Loucy (cell line): ENCODE data around the gene JKAMP.
A peak's percentile ranks its signal among the peaks of the same experiment; 100 is the strongest.

Experiments used
- H2AFZ ChIP-seq: fragments of 200-600 bp; sonication (generic); 2 replicates; pipeline ENCODE4 v1.6.0; 2016; ENCODE audit warnings: antibody characterized with exemption, mild to moderate bottlenecking, low read length, moderate library complexity
- H3F3A ChIP-seq: fragments of 200-600 bp; 2 replicates; pipeline ENCODE4 v1.6.0; 2016; ENCODE audit warnings: antibody characterized with exemption, low read depth, mild to moderate bottlenecking
- H3K27me3 ChIP-seq: fragments of 200-600 bp; sonication (generic); 2 replicates; pipeline ENCODE4 v1.6.1; 2014; ENCODE audit warnings: low read length, mild to moderate bottlenecking; ENCODE audit not compliant: insufficient read depth, poor library complexity, severe bottlenecking
- H3K36me3 ChIP-seq: fragments of 200-600 bp; sonication (generic); 2 replicates; pipeline ENCODE4 v1.6.1; 2016; ENCODE audit warnings: low read length; ENCODE audit not compliant: insufficient read depth
- H3K4me1 ChIP-seq: fragments of 200-600 bp; sonication (generic); 2 replicates; pipeline ENCODE4 v1.5.1; 2014; ENCODE audit warnings: low read length, mild to moderate bottlenecking; ENCODE audit not compliant: insufficient read depth, poor library complexity, severe bottlenecking
- H3K4me2 ChIP-seq: fragments of 200-600 bp; sonication (generic); 2 replicates; pipeline ENCODE4 v1.6.0; 2014; ENCODE audit warnings: antibody characterized with exemption, low read length, low read depth, mild to moderate bottlenecking; ENCODE audit not compliant: poor library complexity, severe bottlenecking
- H3K4me3 ChIP-seq: fragments of 200-600 bp; sonication (generic); 2 replicates; pipeline ENCODE4 v1.5.1; 2014; ENCODE audit warnings: low read length, mild to moderate bottlenecking, mixed read lengths; ENCODE audit not compliant: poor library complexity, severe bottlenecking
- H3K79me2 ChIP-seq: fragments of 200-600 bp; sonication (generic); 2 replicates; pipeline ENCODE4 v1.6.1; 2014; ENCODE audit warnings: low read length; ENCODE audit not compliant: insufficient read depth
- H3K9ac ChIP-seq: fragments of 200-600 bp; sonication (generic); 2 replicates; pipeline ENCODE4 v1.6.0; 2014; ENCODE audit warnings: mild to moderate bottlenecking, low read depth, low read length, moderate library complexity; ENCODE audit not compliant: poor library complexity, severe bottlenecking
- H3K9me2 ChIP-seq: fragments of 200-600 bp; sonication (generic); replicated peaks from 2 replicates; pipeline ENCODE4 v1.6.1; 2016; ENCODE audit warnings: low read depth, low read length, mixed read lengths
- H3K9me3 ChIP-seq: fragments of 200-600 bp; sonication (generic); 2 replicates; pipeline ENCODE4 v1.6.1; 2014; ENCODE audit warnings: mild to moderate bottlenecking, antibody characterized with exemption, low read length, low read depth; ENCODE audit not compliant: insufficient read depth
- H4K20me1 ChIP-seq: fragments of 200-600 bp; sonication (generic); 2 replicates; pipeline ENCODE4 v1.6.0; 2014; ENCODE audit warnings: antibody characterized with exemption, low read length, mild to moderate bottlenecking; ENCODE audit not compliant: insufficient read depth, poor library complexity, severe bottlenecking
- EZH2phosphoT487 ChIP-seq: fragments of 200-600 bp; IDR thresholded peaks from 2 replicates; pipeline ENCODE4 v1.6.1; 2018; ENCODE audit warnings: antibody characterized with exemption, mild to moderate bottlenecking, moderate library complexity, borderline replicate concordance
- TF ChIP-seq, protein P1 (sequence below): fragments of 200-600 bp; sonication (generic); conservative IDR thresholded peaks from 2 replicates; pipeline ENCODE4 v1.5.1; 2014; ENCODE audit warnings: mild to moderate bottlenecking, antibody characterized with exemption, low read length

JKAMP gene

DNA sequence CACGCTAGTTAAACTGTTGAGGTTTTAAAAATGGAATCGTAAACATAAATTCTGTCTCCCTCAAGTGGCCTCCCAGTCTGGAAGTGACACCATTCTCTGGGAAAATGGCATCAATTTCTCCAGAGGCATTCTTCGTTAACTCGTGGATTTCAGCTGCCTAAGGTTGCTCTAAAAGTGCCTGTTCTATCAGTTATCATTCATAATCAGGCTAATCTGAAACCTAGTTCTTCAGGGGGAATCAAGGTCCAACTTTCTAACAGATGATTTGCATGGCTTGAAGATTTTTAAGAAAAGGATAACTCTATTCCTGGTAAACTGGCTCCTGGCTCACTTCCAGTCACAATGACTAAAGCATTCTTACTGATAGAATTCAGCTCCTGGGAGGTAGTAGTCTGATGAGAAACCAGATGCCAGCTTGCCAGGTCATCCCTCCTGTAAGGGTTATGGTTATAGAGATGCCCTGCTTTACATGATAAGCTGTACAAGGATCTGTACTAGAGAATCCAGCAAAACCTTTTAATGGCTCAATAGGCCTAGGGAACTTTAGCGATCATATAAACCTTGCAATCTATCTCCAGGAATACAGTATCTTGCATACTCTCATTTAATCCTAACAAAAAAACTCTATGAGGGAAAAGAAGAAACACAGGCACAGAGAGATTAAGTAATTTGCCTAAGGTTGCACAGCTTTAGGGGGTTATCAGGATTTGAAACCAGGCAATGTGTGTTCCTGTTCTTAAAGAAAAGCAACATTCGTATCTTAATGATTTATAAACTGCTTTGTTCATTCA lies 1.6 kb upstream of the JKAMP start:
- peaks cover 41% of the 10 kb centered on the region for H3K4me1 ChIP-seq
- no peaks in the 10 kb centered on the region for H3K9me2 ChIP-seq
- H3K36me3 ChIP-seq, result no peaks in the 10 kb centered on the region
- peak overlapping the region; percentile 89 for H3K9ac ChIP-seq
- peaks cover 37% of the 10 kb centered on the region for H3K79me2 ChIP-seq
- H4K20me1 ChIP-seq, result peaks cover 22% of the 10 kb centered on the region
- TF ChIP-seq, protein P1, sequence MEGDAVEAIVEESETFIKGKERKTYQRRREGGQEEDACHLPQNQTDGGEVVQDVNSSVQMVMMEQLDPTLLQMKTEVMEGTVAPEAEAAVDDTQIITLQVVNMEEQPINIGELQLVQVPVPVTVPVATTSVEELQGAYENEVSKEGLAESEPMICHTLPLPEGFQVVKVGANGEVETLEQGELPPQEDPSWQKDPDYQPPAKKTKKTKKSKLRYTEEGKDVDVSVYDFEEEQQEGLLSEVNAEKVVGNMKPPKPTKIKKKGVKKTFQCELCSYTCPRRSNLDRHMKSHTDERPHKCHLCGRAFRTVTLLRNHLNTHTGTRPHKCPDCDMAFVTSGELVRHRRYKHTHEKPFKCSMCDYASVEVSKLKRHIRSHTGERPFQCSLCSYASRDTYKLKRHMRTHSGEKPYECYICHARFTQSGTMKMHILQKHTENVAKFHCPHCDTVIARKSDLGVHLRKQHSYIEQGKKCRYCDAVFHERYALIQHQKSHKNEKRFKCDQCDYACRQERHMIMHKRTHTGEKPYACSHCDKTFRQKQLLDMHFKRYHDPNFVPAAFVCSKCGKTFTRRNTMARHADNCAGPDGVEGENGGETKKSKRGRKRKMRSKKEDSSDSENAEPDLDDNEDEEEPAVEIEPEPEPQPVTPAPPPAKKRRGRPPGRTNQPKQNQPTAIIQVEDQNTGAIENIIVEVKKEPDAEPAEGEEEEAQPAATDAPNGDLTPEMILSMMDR, result no peak
- no peak for TF ChIP-seq EZH2phosphoT487
- H2AFZ ChIP-seq, result no peak overlapping the region
- no peaks in the 10 kb centered on the region for H3K27me3 ChIP-seq
- no peaks in the 10 kb centered on the region for H3K9me3 ChIP-seq
- peak overlapping the region; percentile 92 for H3K4me2 ChIP-seq
- peak overlapping the region; percentile 88 for H3K4me3 ChIP-seq
- no peaks in the 10 kb centered on the region for H3F3A ChIP-seq

DNA sequence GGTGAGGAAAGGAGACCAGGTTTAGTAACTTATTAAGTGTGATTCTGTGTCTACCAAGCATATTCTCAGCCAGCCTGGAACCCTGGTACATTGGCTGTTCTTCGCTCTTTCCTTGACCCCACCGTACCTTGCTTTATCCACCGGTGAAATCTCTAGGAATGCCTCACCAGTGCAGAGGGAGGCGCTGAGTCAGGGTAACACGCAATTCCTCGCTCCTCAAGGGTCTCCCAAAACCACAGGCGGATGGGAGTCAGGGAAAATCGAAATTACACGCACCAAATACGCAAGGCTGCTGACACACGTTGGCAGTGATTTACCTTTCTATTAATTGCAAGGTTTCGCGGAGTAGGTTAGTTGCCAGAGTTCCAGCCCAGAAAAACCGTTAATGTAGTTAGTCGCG lies 954 bp upstream of the JKAMP start:
- Histone ChIP-seq H3K79me2 (peaks cover 37% of the 10 kb centered on the region), H3K36me3 (no peaks in the 10 kb centered on the region), H3F3A (no peaks in the 10 kb centered on the region), H3K27me3 (no peaks in the 10 kb centered on the region), H4K20me1 (peaks cover 27% of the 10 kb centered on the region), H3K4me2 (peak overlapping the region; percentile 92), H3K9me2 (no peaks in the 10 kb centered on the region), H2AFZ (peak overlapping the region; percentile 95), H3K4me1 (peaks cover 41% of the 10 kb centered on the region), H3K9me3 (no peaks in the 10 kb centered on the region), H3K4me3 (peak overlapping the region; percentile 88), H3K9ac (peak overlapping the region; percentile 89)
- TF ChIP-seq EZH2phosphoT487, result no peak
- TF ChIP-seq, protein P1, result no peak

GRCh38 chr14:59484639-59485175 lies 390 bp downstream of the JKAMP start:
- Histone ChIP-seq H3F3A (no peaks in the 10 kb centered on the region), H3K9me2 (no peaks in the 10 kb centered on the region), H3K4me2 (peak overlapping the region; percentile 82), H2AFZ (peak overlapping the region; percentile 87), H3K9ac (peak overlapping the region; percentile 89), H3K36me3 (no peaks in the 10 kb centered on the region), H3K79me2 (peaks cover 37% of the 10 kb centered on the region), H3K4me3 (peak overlapping the region; percentile 88), H4K20me1 (peaks cover 27% of the 10 kb centered on the region), H3K9me3 (no peaks in the 10 kb centered on the region), H3K4me1 (peaks cover 48% of the 10 kb centered on the region), H3K27me3 (no peaks in the 10 kb centered on the region)
- no peak for TF ChIP-seq EZH2phosphoT487
- TF ChIP-seq, protein P1, result no peak
